Trophoblast cell (in vitro differentiated cells and primary cell): ENCODE results near the gene CD160.

Experiments used
- DNase-seq, 2 donors: peaks; one replicate each; pipeline ENCODE4 v3.0.0-alpha.2; 2016
- H2AFZ ChIP-seq: 2 replicates; pipeline ENCODE4 v1.6.1; 2013; ENCODE audit warnings: low read length, moderate library complexity, mild to moderate bottlenecking; ENCODE audit not compliant: insufficient read depth, poor library complexity
- H2AK5ac ChIP-seq: 2 replicates; pipeline ENCODE4 v1.6.1; 2013; ENCODE audit warnings: mild to moderate bottlenecking, low read length
- H2BK120ac ChIP-seq: 2 replicates; pipeline ENCODE4 v1.6.1; 2013; ENCODE audit warnings: low read length, mild to moderate bottlenecking, moderate library complexity; ENCODE audit not compliant: insufficient read depth, poor library complexity
- H2BK12ac ChIP-seq: 2 replicates; pipeline ENCODE4 v1.6.1; 2013; ENCODE audit warnings: mild to moderate bottlenecking, low read length, moderate library complexity
- H2BK5ac ChIP-seq: 2 replicates; pipeline ENCODE4 v1.6.1; 2013; ENCODE audit warnings: low read length, low read depth, moderate library complexity, mild to moderate bottlenecking; ENCODE audit not compliant: poor library complexity
- H3K14ac ChIP-seq: 2 replicates; pipeline ENCODE4 v1.6.1; 2013; ENCODE audit warnings: mild to moderate bottlenecking, low read length
- H3K18ac ChIP-seq: 2 replicates; pipeline ENCODE4 v1.6.1; 2013; ENCODE audit warnings: mild to moderate bottlenecking, low read length
- H3K23ac ChIP-seq: 2 replicates; pipeline ENCODE4 v1.6.1; 2013; ENCODE audit warnings: low read length
- H3K27ac ChIP-seq: 2 replicates; pipeline ENCODE4 v1.5.1; 2013; ENCODE audit warnings: low read depth, mild to moderate bottlenecking, inconsistent platforms, low read length, moderate library complexity
- H3K27me3 ChIP-seq: 2 replicates; pipeline ENCODE4 v1.6.1; 2013; ENCODE audit warnings: inconsistent platforms, mild to moderate bottlenecking, low read length, moderate library complexity; ENCODE audit not compliant: insufficient read depth
- H3K36me3 ChIP-seq, 2 experiments: 1 replicate in 1 of 2; 2 replicates in 1 of 2; pipeline ENCODE4 v1.6.1; 2013; ENCODE audit warnings: low read length in 2 of 2, mild to moderate bottlenecking in 2 of 2, moderate library complexity in 1 of 2; ENCODE audit not compliant: insufficient read depth in 2 of 2, control insufficient read depth in 1 of 2
- H3K4ac ChIP-seq: 2 replicates; pipeline ENCODE4 v1.6.1; 2013; ENCODE audit warnings: low read depth, mild to moderate bottlenecking, low read length, moderate library complexity
- H3K4me1 ChIP-seq, 2 experiments: 1 replicate in 1 of 2; 2 replicates in 1 of 2; pipeline ENCODE4 v1.6.1; 2013; ENCODE audit warnings: low read length in 2 of 2, mild to moderate bottlenecking in 2 of 2, moderate library complexity in 1 of 2; ENCODE audit not compliant: insufficient read depth in 2 of 2, control insufficient read depth in 1 of 2
- H3K4me2 ChIP-seq: 2 replicates; pipeline ENCODE4 v1.6.1; 2013; ENCODE audit warnings: inconsistent platforms, mild to moderate bottlenecking, low read length, moderate library complexity
- H3K4me3 ChIP-seq: 2 replicates; pipeline ENCODE4 v1.5.1; 2013; ENCODE audit warnings: mild to moderate bottlenecking, low read depth, low read length, inconsistent platforms
- H3K79me1 ChIP-seq: one replicate; pipeline ENCODE4 v1.6.1; 2013; ENCODE audit warnings: low read length
- H3K79me2 ChIP-seq: 2 replicates; pipeline ENCODE4 v1.6.1; 2013; ENCODE audit warnings: low read length, mild to moderate bottlenecking; ENCODE audit not compliant: control insufficient read depth, insufficient read depth, poor library complexity
- H3K9ac ChIP-seq: 2 replicates; pipeline ENCODE4 v1.6.1; 2013; ENCODE audit warnings: mild to moderate bottlenecking, low read length
- H3K9me3 ChIP-seq: 2 replicates; pipeline ENCODE4 v1.6.1; 2013; ENCODE audit warnings: low read depth, mild to moderate bottlenecking, control low read depth, inconsistent platforms, low read length; ENCODE audit not compliant: insufficient read depth
- H4K12ac ChIP-seq: 2 replicates; pipeline ENCODE4 v1.6.1; 2013; ENCODE audit warnings: low read depth, mild to moderate bottlenecking, low read length, moderate library complexity
- H4K8ac ChIP-seq: 2 replicates; pipeline ENCODE4 v1.6.1; 2013; ENCODE audit warnings: low read depth, mild to moderate bottlenecking, low read length, moderate library complexity
- H4K91ac ChIP-seq: one replicate; pipeline ENCODE4 v1.6.1; 2013; ENCODE audit warnings: low read depth, mild to moderate bottlenecking, low read length, moderate library complexity
- WGBS: extraction: QIAGEN DNeasy Blood & Tissue Kit; methylation state at CpG from one replicate; pipeline ENCODE4 v1.1.7; 2013; ENCODE audit warnings: missing lambda C conversion rate; ENCODE audit not compliant: insufficient read length, insufficient coverage; ENCODE audit errors: extremely low coverage; 5-methylcytosine and 5-hydroxymethylcytosine counted together

CD160 gene

DNA sequence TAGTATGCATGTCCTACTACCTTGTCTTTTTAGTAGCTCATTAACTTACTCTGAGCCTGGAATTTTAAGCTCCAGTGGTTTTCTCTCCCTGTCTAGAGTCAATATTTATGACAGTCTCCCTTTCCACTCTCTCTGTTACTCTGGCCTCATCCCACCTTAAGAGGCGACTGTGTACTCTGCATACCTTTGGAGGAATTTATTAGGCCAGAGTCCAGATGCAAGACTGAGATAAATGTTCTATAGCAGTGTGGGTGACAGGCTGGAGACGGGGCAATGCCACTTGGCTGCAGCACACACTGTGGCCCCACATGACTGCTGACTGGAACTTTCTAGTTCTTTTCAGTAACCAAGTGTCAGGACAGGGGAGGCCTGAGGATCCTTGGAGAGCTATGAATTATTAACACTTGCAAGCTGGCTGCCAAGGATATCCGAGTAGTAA, 8.1 kb upstream of the CD160 start:
- Histone ChIP-seq H3K23ac (no peak overlapping the region), H3K36me3 (no peaks in the 10 kb centered on the region), H3K4me2 (no peak overlapping the region), H3K4me1 (peaks cover 30 to 40% of the 10 kb centered on the region in 2 experiments), H2AK5ac (peak overlapping the region; percentile 76), H3K9me3 (no peaks in the 10 kb centered on the region), H3K9ac (no peak overlapping the region), H2BK120ac (peak overlapping the region; percentile 96), H3K79me1 (peaks cover 51% of the 10 kb centered on the region), H3K27me3 (no peaks in the 10 kb centered on the region), H3K14ac (peak overlapping the region; percentile 90), H4K12ac (no peak overlapping the region), H3K4me3 (no peak overlapping the region), H4K8ac (peak overlapping the region; percentile 92), H3K4ac (peak overlapping the region; percentile 90), H3K79me2 (peaks cover 9% of the 10 kb centered on the region), H3K27ac (peak overlapping the region; percentile 89), H4K91ac (peak overlapping the region; percentile 97), H2AFZ (no peak overlapping the region), H3K18ac (peak overlapping the region; percentile 86), H2BK12ac (peak overlapping the region; percentile 94), H2BK5ac (peak overlapping the region; percentile 90)
- DNase-seq = no peak
- no CpG with 5 or more reads among the region's 3 CpGs for WGBS

DNA sequence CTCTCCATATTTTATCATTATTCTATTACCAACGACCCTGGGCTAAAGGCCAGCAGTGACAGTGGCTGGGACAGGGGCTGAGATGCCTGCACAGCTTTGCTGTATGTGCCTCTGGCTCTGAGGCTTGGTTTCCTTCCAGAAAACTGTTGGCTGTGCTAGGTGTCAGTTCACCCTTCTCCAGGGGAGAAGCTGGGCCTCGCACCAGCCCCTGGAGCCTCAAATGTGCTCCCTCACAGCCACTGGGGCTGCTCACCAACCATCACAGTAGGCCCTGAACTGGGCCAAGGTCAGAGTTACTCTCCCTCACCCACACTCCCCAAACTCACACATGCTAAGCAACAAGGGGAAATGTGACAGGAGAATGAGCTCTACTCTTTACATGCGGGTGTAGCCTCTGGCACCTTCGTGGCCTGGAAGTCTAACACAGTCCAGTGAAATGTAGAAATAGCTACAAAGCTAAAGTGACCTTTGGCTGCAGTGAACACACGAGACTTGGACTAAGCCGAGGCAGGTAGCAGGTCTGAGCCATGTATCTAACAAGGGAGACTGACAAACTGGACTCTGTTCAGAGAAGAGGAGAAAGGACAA, 4.7 kb upstream of the CD160 start:
- Histone ChIP-seq H3K36me3 (no peaks in the 10 kb centered on the region), H3K79me2 (peaks cover 5% of the 10 kb centered on the region), H4K12ac (peak overlapping the region; percentile 88), H3K9ac (no peak overlapping the region), H2BK5ac (peak overlapping the region; percentile 80), H3K14ac (peak overlapping the region; percentile 83), H3K79me1 (peaks cover 44% of the 10 kb centered on the region), H3K9me3 (no peaks in the 10 kb centered on the region), H3K27ac (peak overlapping the region; percentile 96), H3K23ac (no peak overlapping the region), H4K91ac (peak overlapping the region; percentile 85), H3K4me1 (peaks cover 19 to 33% of the 10 kb centered on the region in 2 experiments), H3K4me3 (no peak overlapping the region), H3K4ac (peak overlapping the region; percentile 64), H3K4me2 (no peak overlapping the region), H2BK12ac (peak overlapping the region; percentile 83), H3K18ac (peak overlapping the region; percentile 23), H2AFZ (peak overlapping the region; percentile 11), H3K27me3 (no peaks in the 10 kb centered on the region), H4K8ac (peak overlapping the region; percentile 83), H2AK5ac (peak overlapping the region; percentile 99), H2BK120ac (peak overlapping the region; percentile 93)
- no CpG with 5 or more reads among the region's 6 CpGs for WGBS
- DNase-seq = peak; percentile 63 to 73

DNA sequence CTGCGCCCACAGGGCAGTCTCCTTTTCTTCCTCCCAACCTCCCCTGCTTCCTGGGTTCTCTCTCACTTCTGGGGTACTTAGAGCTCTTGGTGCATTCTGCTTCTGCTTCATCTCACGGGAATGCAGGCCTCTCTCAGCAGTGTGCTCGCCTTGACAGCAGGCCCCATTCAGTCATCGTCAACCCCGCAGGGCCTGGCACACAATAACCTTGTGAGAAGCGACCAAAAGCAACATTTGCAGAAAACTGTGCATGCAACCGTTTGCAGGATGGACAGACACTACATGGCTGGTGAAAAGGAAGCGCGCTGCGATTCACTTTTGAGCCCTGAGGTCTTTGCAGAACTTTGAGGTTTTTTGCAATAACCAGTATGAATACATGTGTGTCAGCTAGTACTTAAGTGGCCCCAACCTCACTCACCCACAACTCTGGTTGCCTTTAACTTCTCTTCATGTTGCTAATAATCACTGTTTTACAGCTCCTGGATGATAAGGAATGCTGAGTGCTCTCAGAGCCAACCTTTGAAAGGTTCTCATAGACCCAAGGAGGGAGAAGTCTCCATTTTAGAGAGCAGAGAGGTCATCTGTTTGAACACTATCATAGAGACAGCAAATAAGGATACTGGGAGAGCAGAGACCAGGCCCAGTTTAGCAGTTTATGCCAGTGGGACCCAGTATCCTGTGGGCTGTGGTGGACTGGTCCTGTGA, 2.5 kb upstream of the CD160 start:
- Histone ChIP-seq H3K36me3 (no peaks in the 10 kb centered on the region), H4K91ac (peak overlapping the region; percentile 99), H3K27ac (peak overlapping the region; percentile 96), H4K12ac (peak overlapping the region; percentile 45), H3K9me3 (no peaks in the 10 kb centered on the region), H3K14ac (peak overlapping the region; percentile 87), H3K9ac (no peak overlapping the region), H2BK5ac (peak overlapping the region; percentile 98), H3K4me3 (no peak overlapping the region), H2AFZ (peak overlapping the region; percentile 33), H3K4me2 (no peak overlapping the region), H3K27me3 (no peaks in the 10 kb centered on the region), H3K79me1 (peaks cover 47% of the 10 kb centered on the region), H2BK120ac (peak overlapping the region; percentile 91), H3K4ac (peak overlapping the region; percentile 81), H3K18ac (peak overlapping the region; percentile 83), H3K23ac (no peak overlapping the region), H3K79me2 (peaks cover 6% of the 10 kb centered on the region), H2AK5ac (peak overlapping the region; percentile 87), H2BK12ac (peak overlapping the region; percentile 63), H4K8ac (peak overlapping the region; percentile 71), H3K4me1 (peaks cover 23 to 38% of the 10 kb centered on the region in 2 experiments)
- DNase-seq = no peak
- WGBS = no CpG with 5 or more reads among the region's 10 CpGs

DNA sequence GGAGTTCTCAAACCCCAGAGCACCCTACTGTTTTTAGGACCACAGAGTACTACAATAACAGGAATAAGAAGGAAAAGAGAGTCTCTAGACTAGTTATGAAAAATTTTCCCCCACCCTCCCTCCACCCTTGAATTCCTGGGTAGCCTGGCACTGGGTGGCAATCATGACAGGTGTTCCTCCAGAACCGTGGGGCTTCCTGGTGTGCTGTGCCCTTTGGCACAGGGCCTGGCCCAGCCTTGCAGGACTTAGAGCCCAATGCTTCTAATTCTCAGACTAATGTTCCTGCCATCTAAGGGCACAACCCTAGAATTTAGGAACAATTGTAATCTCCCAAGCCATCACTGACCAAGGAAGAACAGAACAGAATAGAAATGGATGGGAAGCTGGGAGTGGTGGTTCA, 1.5 kb upstream of the CD160 start:
- Histone ChIP-seq H3K79me1 (peaks cover 44% of the 10 kb centered on the region), H3K36me3 (no peaks in the 10 kb centered on the region), H2BK12ac (peak overlapping the region; percentile 97), H3K4me3 (no peak overlapping the region), H4K91ac (peak overlapping the region; percentile 99), H2BK5ac (peak overlapping the region; percentile 98), H3K4me2 (no peak overlapping the region), H3K14ac (peak overlapping the region; percentile 89), H3K79me2 (peaks cover 6% of the 10 kb centered on the region), H4K12ac (no peak overlapping the region), H3K27me3 (no peaks in the 10 kb centered on the region), H2BK120ac (peak overlapping the region; percentile 99), H3K27ac (peak overlapping the region; percentile 96), H3K9ac (no peak overlapping the region), H2AFZ (no peak overlapping the region), H3K9me3 (no peaks in the 10 kb centered on the region), H3K4me1 (peaks cover 22 to 36% of the 10 kb centered on the region in 2 experiments), H3K18ac (peak overlapping the region; percentile 81), H3K23ac (no peak overlapping the region), H2AK5ac (peak overlapping the region; percentile 98), H3K4ac (peak overlapping the region; percentile 95), H4K8ac (peak overlapping the region; percentile 63)
- no peak for DNase-seq
- no CpG with 5 or more reads among the region's 1 CpG for WGBS
